ENCODE results near the gene SVIL. TPM values are rescaled to one million over a fixed set of nuclear protein-coding genes. Genes with fewer than 3 reads are reported as not detected.
A peak's percentile ranks its signal among the peaks of the same experiment; 100 is the strongest.
"Not testable (repeated sequence)": the region's sequence is repeated elsewhere in the genome, so short reads cannot be mapped to it uniquely, and the experiment has no call there.

SVIL gene
- total and polyA plus RNA-seq, 4 donors: 68.4 to 374 (median 211) TPM

GRCh38 chr10:29448756-29449592, 185.8 kb downstream of the SVIL start:
- H3K36me3 ChIP-seq (ENCODE audit: control insufficient read depth in 1 of 2, insufficient read depth in 2 of 2, low read length in 1 of 2); H3K9me3 ChIP-seq (ENCODE audit: control insufficient read depth, low read length); H3K27ac ChIP-seq (ENCODE audit: low read depth in 1 of 2, low read length in 2 of 2); H3K4me1 ChIP-seq (ENCODE audit: control insufficient read depth in 1 of 2, insufficient read depth in 2 of 2, low read length in 2 of 2); H3K27me3 ChIP-seq (ENCODE audit: control insufficient read depth in 1 of 2, insufficient read depth in 2 of 2, low read length in 1 of 2); H3K4me3 ChIP-seq (ENCODE audit: low read length in 2 of 2): not testable (repeated sequence)
- intact Hi-C loops (cut with DNase I): loop anchor here in 1 of 2 donors (5.0 kb wide), 1 partner anchor 57 kb away; no protein-coding TSS in a partner anchor
- DNase-seq (peak; percentile 90 to 96), ATAC-seq (ENCODE audit: low FRiP score) (peak; percentile 93)
- WGBS, 2 donors: 24 to 29% methylated on average over 20 to 21 of the region's 21 CpGs

- H3K27ac ChIP-seq (ENCODE audit: low read depth in 1 of 2, low read length in 2 of 2): no peak overlapping the region
- DNase-seq: no peak
- no peaks in the 10 kb centered on the region for H3K9me3 ChIP-seq (ENCODE audit: control insufficient read depth, low read length)
- no peaks in the 10 kb centered on the region for H3K27me3 ChIP-seq (ENCODE audit: control insufficient read depth in 1 of 2, insufficient read depth in 2 of 2, low read length in 1 of 2)
- no peak for ATAC-seq (ENCODE audit: low FRiP score)
- WGBS, 2 donors: 65 to 67% methylated on average over 7 of the region's 7 CpGs
- H3K36me3 ChIP-seq (ENCODE audit: control insufficient read depth in 1 of 2, insufficient read depth in 2 of 2, low read length in 1 of 2): no peaks in the 10 kb centered on the region
- no peaks in the 10 kb centered on the region for H3K4me1 ChIP-seq (ENCODE audit: control insufficient read depth in 1 of 2, insufficient read depth in 2 of 2, low read length in 2 of 2)
- H3K4me3 ChIP-seq (ENCODE audit: low read length in 2 of 2): no peak overlapping the region
- intact Hi-C loops (cut with DNase I): loop anchor here in 1 of 2 donors (5.0 kb wide), 1 partner anchor 56 kb away; no protein-coding TSS in a partner anchor
Measured at GRCh38 chr10:29448125-29448524, 186.6 kb downstream of the SVIL start.

GRCh38 chr10:29446327-29446726, 188.4 kb downstream of the SVIL start:
- H3K36me3 ChIP-seq (ENCODE audit: control insufficient read depth in 1 of 2, insufficient read depth in 2 of 2, low read length in 1 of 2): no peaks in the 10 kb centered on the region
- DNase-seq: no peak
- no peak overlapping the region for H3K4me3 ChIP-seq (ENCODE audit: low read length in 2 of 2)
- no peaks in the 10 kb centered on the region for H3K9me3 ChIP-seq (ENCODE audit: control insufficient read depth, low read length)
- no peaks in the 10 kb centered on the region for H3K27me3 ChIP-seq (ENCODE audit: control insufficient read depth in 1 of 2, insufficient read depth in 2 of 2, low read length in 1 of 2)
- WGBS, 2 donors: 89 to 93% methylated on average over 1 of the region's 1 CpG
- ATAC-seq (ENCODE audit: low FRiP score): no peak
- no peaks in the 10 kb centered on the region for H3K4me1 ChIP-seq (ENCODE audit: control insufficient read depth in 1 of 2, insufficient read depth in 2 of 2, low read length in 2 of 2)
- intact Hi-C loops (cut with DNase I): loop anchor here in 1 of 2 donors (5.0 kb wide), 1 partner anchor 54 kb away; no protein-coding TSS in a partner anchor
- H3K27ac ChIP-seq (ENCODE audit: low read depth in 1 of 2, low read length in 2 of 2): no peak overlapping the region

DNA sequence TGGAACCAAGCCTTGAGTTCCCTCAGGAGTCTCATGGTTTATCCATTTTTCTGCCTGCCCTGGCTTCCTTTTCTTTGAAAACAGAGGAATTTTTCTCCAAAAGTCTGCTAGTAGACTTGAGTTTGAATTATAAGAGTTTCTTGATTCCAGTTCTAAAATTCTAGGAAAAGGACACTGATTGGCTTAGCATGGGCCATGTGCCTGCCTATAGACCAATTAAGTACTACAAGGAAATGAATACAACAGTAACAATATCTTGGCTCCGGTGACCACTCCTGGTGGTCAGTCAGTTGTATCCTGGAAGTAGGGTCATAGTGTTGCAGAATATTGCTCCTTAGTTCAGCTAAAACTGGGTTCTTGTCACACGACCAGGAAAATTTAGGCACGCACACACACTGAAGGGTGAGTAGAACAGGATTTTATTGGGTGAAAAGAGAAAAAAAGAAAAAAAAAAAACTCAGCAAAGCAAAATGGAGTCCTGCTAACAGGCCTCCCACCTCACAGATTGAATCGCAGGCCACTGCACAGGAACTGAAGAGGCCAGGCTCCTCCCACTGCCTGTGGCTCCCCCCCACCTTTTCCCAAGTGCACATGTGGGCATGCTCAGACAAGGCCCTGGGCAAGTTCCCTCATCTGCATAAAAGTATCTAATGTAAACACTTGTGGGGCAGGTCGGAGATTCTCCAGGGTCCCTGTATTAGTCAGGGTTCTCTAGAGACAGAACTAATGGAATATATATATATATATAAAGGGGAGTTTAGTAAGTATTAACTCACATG, 190.8 kb downstream of the SVIL start:
- Histone ChIP-seq H3K27me3 (ENCODE audit: control insufficient read depth in 1 of 2, insufficient read depth in 2 of 2, low read length in 1 of 2) (no peaks in the 10 kb centered on the region), H3K36me3 (ENCODE audit: control insufficient read depth in 1 of 2, insufficient read depth in 2 of 2, low read length in 1 of 2) (no peaks in the 10 kb centered on the region), H3K4me1 (ENCODE audit: control insufficient read depth in 1 of 2, insufficient read depth in 2 of 2, low read length in 2 of 2) (no peaks in the 10 kb centered on the region), H3K9me3 (ENCODE audit: control insufficient read depth, low read length) (no peaks in the 10 kb centered on the region), H3K27ac (ENCODE audit: low read depth in 1 of 2, low read length in 2 of 2) (no peak overlapping the region), H3K4me3 (ENCODE audit: low read length in 2 of 2) (no peak overlapping the region)
- intact Hi-C loops (cut with DNase I): no loop called here
- no peak for ATAC-seq (ENCODE audit: low FRiP score)
- no peak for DNase-seq
- WGBS, 2 donors: 93 to 94% methylated on average over 5 of the region's 5 CpGs

DNA sequence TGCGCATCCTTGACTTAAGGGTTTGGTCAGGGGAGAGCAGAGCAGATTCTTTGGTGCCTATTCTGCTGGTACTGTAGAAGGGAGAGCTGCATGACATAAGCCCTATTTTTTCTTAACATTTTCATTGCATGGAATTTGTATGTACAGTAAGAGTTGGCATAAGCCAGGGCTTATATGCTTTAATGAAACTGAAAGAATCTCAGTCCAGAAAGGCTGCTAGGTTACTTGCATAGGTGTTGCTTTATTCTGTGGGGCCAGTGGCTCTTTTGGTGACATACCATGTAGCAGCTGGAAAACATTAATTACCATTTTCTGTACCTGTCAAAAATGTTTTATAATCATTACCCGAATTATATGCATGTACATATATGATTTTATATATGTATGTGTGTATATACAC, 193.8 kb downstream of the SVIL start:
- Histone ChIP-seq H3K36me3 (ENCODE audit: control insufficient read depth in 1 of 2, insufficient read depth in 2 of 2, low read length in 1 of 2) (no peaks in the 10 kb centered on the region), H3K4me3 (ENCODE audit: low read length in 2 of 2) (no peak overlapping the region), H3K9me3 (ENCODE audit: control insufficient read depth, low read length) (peaks cover 2% of the 10 kb centered on the region), H3K27me3 (ENCODE audit: control insufficient read depth in 1 of 2, insufficient read depth in 2 of 2, low read length in 1 of 2) (no peaks in the 10 kb centered on the region), H3K4me1 (ENCODE audit: control insufficient read depth in 1 of 2, insufficient read depth in 2 of 2, low read length in 2 of 2) (no peaks in the 10 kb centered on the region), H3K27ac (ENCODE audit: low read depth in 1 of 2, low read length in 2 of 2) (no peak overlapping the region)
- ATAC-seq (ENCODE audit: low FRiP score): no peak
- no peak for DNase-seq
- intact Hi-C loops (cut with DNase I): no loop called here
- WGBS, 2 donors: 97 to 98% methylated on average over 2 of the region's 2 CpGs

GRCh38 chr10:29439005-29439404, 195.8 kb downstream of the SVIL start:
- intact Hi-C loops (cut with DNase I); H3K27me3 ChIP-seq (ENCODE audit: control insufficient read depth in 1 of 2, insufficient read depth in 2 of 2, low read length in 1 of 2); H3K4me3 ChIP-seq (ENCODE audit: low read length in 2 of 2); H3K4me1 ChIP-seq (ENCODE audit: control insufficient read depth in 1 of 2, insufficient read depth in 2 of 2, low read length in 2 of 2); DNase-seq; H3K9me3 ChIP-seq (ENCODE audit: control insufficient read depth, low read length); H3K36me3 ChIP-seq (ENCODE audit: control insufficient read depth in 1 of 2, insufficient read depth in 2 of 2, low read length in 1 of 2); H3K27ac ChIP-seq (ENCODE audit: low read depth in 1 of 2, low read length in 2 of 2); ATAC-seq (ENCODE audit: low FRiP score): not testable (repeated sequence)
- 97 to 100% methylated on average over 3 of the region's 3 CpGs for WGBS, 2 donors

DNA sequence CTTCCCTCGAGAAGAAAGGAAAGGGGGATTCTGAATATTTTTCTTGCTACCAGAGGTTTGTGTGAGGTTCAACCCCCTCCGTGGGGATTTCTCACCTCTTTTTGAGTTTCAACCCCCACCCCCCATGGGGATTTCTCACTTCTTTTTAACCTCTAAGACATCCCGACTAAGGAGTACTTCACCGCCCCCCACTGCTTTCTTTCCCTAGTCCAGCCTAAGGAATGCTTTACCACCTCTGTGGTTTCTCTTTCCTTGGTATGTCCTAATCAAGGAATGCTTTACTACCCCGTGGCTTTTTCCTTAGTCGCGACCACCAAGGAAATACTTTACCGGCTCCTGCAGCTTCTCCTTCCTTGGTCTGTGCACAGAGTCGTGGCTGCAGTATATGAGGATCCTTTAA, 196.5 kb downstream of the SVIL start:
- Histone ChIP-seq H3K4me1 (ENCODE audit: control insufficient read depth in 1 of 2, insufficient read depth in 2 of 2, low read length in 2 of 2) (no peaks in the 10 kb centered on the region), H3K27me3 (ENCODE audit: control insufficient read depth in 1 of 2, insufficient read depth in 2 of 2, low read length in 1 of 2) (no peaks in the 10 kb centered on the region), H3K4me3 (ENCODE audit: low read length in 2 of 2) (no peak overlapping the region), H3K27ac (ENCODE audit: low read depth in 1 of 2, low read length in 2 of 2) (no peak overlapping the region), H3K9me3 (ENCODE audit: control insufficient read depth, low read length) (peaks cover 2% of the 10 kb centered on the region), H3K36me3 (ENCODE audit: control insufficient read depth in 1 of 2, insufficient read depth in 2 of 2, low read length in 1 of 2) (no peaks in the 10 kb centered on the region)
- ATAC-seq (ENCODE audit: low FRiP score): no peak
- no peak for DNase-seq
- 93 to 94% methylated on average over 9 of the region's 9 CpGs for WGBS, 2 donors
- intact Hi-C loops (cut with DNase I): no loop called here

DNA sequence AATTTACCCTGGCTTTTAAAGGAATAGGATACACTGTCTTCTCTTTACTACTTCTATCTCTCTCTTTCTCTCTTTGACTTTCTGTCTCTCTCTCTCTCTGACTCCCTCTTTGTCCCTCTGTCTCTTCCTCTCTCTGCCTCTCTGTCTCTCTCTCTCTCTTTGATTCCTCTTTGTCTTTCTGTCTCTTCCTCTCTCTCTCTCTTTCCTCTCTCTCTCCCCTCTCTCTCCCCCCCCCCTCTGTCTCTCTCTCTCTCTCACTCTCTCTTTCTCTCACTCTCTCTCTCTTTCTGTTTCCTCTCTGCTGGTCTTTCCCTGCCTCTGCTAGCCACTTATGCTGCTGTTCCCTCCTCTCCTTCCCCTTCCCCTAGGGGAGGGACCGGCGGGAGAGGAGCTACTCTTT, 196.9 kb downstream of the SVIL start:
- Histone ChIP-seq H3K27ac (ENCODE audit: low read depth in 1 of 2, low read length in 2 of 2) (no peak overlapping the region), H3K36me3 (ENCODE audit: control insufficient read depth in 1 of 2, insufficient read depth in 2 of 2, low read length in 1 of 2) (no peaks in the 10 kb centered on the region), H3K9me3 (ENCODE audit: control insufficient read depth, low read length) (peaks cover 2% of the 10 kb centered on the region), H3K4me3 (ENCODE audit: low read length in 2 of 2) (no peak overlapping the region), H3K27me3 (ENCODE audit: control insufficient read depth in 1 of 2, insufficient read depth in 2 of 2, low read length in 1 of 2) (no peaks in the 10 kb centered on the region), H3K4me1 (ENCODE audit: control insufficient read depth in 1 of 2, insufficient read depth in 2 of 2, low read length in 2 of 2) (no peaks in the 10 kb centered on the region)
- ATAC-seq (ENCODE audit: low FRiP score) (no peak), DNase-seq (no peak)
- intact Hi-C loops (cut with DNase I): no loop called here
- 91 to 100% methylated on average over 2 of the region's 2 CpGs for WGBS, 2 donors
